Natural killer cell treated with Interleukin-12 subunit alpha and Interleukin-12 subunit beta and Interleukin-15 and Interleukin-18, amount 100 ng/mL, for 72 hours (primary cell): Measurements from ENCODE around the gene CNPY3. TPM values are rescaled to one million over a fixed set of nuclear protein-coding genes. Genes with fewer than 3 reads are reported as not detected.

ENCODE experiments used
- ATAC-seq, 2 donors: fragments of 150-1000 bp; cut with Tn5 transposase in 1 of 2; sonication (Bioruptor Pico), chemical (Tn5 transposase) in 1 of 2; 2 replicates each; pipeline ENCODE4 v1.10.0; 2021
- DNase-seq: peaks from one replicate; pipeline ENCODE4 v3.0.0; 2022; ENCODE audit warnings: low spot score
- H3K27ac Mint-ChIP-seq, 2 donors: 1 replicate in 1 of 2; 2 replicates in 1 of 2; pipeline ENCODE4 v1.8.0; 2022; ENCODE audit warnings: mixed read lengths in 2 of 2, mild to moderate bottlenecking in 1 of 2, moderate library complexity in 1 of 2
- H3K27me3 Mint-ChIP-seq, 2 donors: 1 replicate in 1 of 2; 2 replicates in 1 of 2; pipeline ENCODE4 v1.8.0; 2022; ENCODE audit warnings: mixed read lengths in 2 of 2
- H3K36me3 Mint-ChIP-seq: one replicate; pipeline ENCODE4 v1.8.0; 2022; ENCODE audit warnings: mixed read lengths
- H3K4me1 Mint-ChIP-seq, 2 donors: 1 replicate in 1 of 2; 2 replicates in 1 of 2; pipeline ENCODE4 v1.8.0; 2022; ENCODE audit warnings: low read depth in 2 of 2, mixed read lengths in 2 of 2, mild to moderate bottlenecking in 1 of 2
- H3K4me3 Mint-ChIP-seq: one replicate; pipeline ENCODE4 v1.8.0; 2022; ENCODE audit warnings: mixed read lengths
- H3K9me3 Mint-ChIP-seq: 2 replicates; pipeline ENCODE4 v1.8.0; 2022; ENCODE audit warnings: mixed read lengths
- total RNA-seq, 2 donors: library from RNA; stranded (reverse); gene quantifications; one replicate each; pipeline ENCODE4 v1.2.3, GENCODE V29; 2022

CNPY3 gene
- total RNA-seq, 2 donors from 2014 or later = 35.4 to 38.2 TPM

DNA sequence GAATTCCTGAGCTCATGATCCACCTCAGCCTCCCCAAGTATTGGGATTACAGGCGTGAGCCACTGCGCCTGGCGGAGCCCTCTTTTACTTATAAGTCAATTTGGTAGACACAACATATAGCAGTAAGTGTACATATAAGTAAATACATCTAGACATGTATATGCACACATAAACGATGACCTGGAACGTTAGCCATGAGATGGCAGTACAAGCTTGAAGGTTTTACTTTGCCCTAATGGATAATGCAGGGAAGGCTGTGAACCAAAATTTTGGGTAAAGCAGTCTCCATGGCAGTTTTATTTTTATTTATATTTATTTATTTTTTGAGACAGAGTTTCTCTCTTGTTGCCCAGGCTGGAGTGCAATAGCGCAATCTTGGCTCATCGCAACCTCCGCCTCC is 28.8 kb downstream of the CNPY3 start:
- Mint-ChIP-seq H3K4me3 (no peak overlapping the region), H3K36me3 (no peaks in the 10 kb centered on the region), H3K9me3 (no peaks in the 10 kb centered on the region), H3K4me1 (peaks cover 9 to 11% of the 10 kb centered on the region in 2 donors), H3K27me3 (peaks cover 7 to 8% of the 10 kb centered on the region in 2 donors), H3K27ac (no peak overlapping the region)
- DNase-seq = no peak
- ATAC-seq = no peak

DNA sequence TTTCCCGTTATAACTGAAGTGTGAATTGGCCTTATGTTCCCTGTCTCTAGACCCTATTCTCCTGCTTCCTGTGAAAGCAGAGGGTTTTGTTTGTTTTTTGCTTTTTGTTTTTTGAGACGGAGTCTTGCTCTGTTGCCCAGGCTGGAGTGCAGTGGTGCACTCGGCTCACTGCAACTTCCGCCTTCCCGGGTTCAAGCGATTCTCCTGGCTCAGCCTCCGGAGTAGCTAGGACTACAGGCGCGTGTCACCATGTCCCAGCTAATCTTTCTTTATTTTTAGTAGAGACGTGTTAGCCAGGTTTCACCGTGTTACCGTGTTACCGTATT is 30.6 kb downstream of the CNPY3 start:
- H3K36me3 Mint-ChIP-seq = no peaks in the 10 kb centered on the region
- H3K27ac Mint-ChIP-seq = no peak overlapping the region
- peak overlapping the region; percentile 77 for H3K4me3 Mint-ChIP-seq
- H3K4me1 Mint-ChIP-seq = peaks cover 9 to 11% of the 10 kb centered on the region in 2 donors
- DNase-seq (no peak), ATAC-seq (no peak)
- peaks cover 7 to 8% of the 10 kb centered on the region in 2 donors for H3K27me3 Mint-ChIP-seq
- H3K9me3 Mint-ChIP-seq = no peaks in the 10 kb centered on the region

DNA sequence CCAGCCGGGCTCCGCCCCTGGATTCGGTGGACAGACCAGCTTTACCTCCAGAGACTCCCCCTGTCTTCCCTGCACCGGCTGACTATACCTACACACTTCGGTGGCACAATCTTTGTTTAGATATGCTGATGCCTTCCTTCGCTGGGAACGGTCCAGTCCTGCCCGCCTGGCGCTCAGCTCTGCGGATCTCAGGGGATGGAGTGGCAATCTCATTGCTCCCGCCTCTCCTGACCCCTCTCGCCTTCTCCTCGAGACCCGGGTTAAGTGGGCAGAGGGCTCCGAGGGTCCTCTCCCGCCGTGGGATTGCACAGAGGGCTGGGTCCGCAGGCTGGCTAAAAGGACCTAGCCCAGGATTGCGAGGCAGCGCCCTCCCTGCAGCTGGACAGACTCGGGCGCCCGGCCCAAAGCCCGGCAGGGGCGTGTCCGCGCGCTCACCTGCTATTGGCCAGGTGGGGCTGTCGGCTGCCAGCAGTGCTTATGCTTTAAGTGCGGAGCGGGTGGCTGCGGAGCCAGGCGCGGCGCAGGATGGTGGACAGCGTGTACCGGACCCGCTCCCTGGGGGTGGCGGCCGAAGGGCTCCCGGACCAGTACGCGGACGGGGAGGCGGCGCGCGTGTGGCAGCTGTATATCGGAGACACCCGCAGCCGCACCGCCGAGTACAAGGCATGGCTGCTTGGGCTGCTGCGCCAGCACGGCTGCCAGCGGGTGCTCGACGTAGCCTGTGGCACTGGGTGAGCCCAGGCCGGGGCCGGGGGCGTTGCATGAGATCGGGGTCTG is 31.2 kb downstream of the CNPY3 start, which contains the start of gene GNMT:
Gene GNMT, plus strand, starts transcription at position 512 of the 777 bp plus-strand sequence. Its CDS starts 14 bp downstream, at position 526.
- DNase-seq = no peak
- Mint-ChIP-seq H3K4me3 (peak within 1 kb of the TSS; percentile 77), H3K36me3 (no peaks in the 10 kb centered on the region), H3K4me1 (peaks cover 9 to 11% of the 10 kb centered on the region in 2 donors), H3K27ac (no peak within 1 kb of the TSS), H3K9me3 (no peaks in the 10 kb centered on the region), H3K27me3 (peaks cover 7 to 8% of the 10 kb centered on the region in 2 donors)
- ATAC-seq = peak; percentile 65 to 76

DNA sequence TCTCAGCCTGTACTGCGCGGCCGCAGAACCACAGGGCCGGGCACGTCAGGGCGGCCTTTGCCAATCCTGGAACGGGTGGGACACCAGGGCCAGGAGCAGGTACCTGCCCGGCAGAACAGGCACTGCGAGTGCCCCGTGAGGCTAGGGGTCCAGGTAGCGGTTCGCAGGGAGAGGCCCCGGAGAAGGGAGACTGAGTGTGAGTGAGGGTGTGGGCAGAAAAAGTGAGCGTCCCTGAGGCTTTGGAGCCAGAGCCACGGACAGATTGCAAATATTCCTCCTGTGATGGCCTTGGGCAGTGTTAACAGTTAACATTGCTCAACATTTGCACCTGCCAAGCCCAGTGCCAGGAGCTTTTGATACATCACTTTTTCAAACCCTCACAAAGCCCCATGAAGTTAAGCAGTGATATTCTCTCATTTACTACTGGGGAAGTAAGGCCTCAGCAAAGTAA is 31.8 kb downstream of the CNPY3 start:
- no peak for DNase-seq
- H3K27ac Mint-ChIP-seq = no peak overlapping the region
- no peaks in the 10 kb centered on the region for H3K36me3 Mint-ChIP-seq
- no peaks in the 10 kb centered on the region for H3K9me3 Mint-ChIP-seq
- H3K4me3 Mint-ChIP-seq = peak overlapping the region; percentile 77
- H3K27me3 Mint-ChIP-seq = peaks cover 7 to 8% of the 10 kb centered on the region in 2 donors
- peak in 1 of 2 donors; percentile 41 for ATAC-seq
- H3K4me1 Mint-ChIP-seq = peaks cover 9 to 11% of the 10 kb centered on the region in 2 donors

DNA sequence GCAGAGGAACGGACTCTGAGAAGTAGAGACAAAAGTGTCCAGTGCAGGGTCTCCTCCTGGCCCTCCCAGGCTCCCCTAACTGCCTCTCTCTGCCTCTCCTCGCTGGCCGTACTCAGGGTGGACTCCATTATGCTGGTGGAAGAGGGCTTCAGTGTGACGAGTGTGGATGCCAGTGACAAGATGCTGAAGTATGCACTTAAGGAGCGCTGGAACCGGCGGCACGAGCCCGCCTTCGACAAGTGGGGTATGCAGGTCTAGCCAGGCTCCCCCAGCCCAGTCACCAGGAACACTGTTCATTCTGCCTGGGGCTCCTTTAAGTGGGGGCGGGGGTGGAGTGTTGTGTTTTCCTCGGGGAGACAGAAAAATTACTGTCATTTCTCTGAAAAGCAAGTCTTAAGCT is 32.8 kb downstream of the CNPY3 start:
- H3K27me3 Mint-ChIP-seq = peaks cover 7 to 8% of the 10 kb centered on the region in 2 donors
- ATAC-seq (no peak), DNase-seq (no peak)
- H3K9me3 Mint-ChIP-seq = no peaks in the 10 kb centered on the region
- H3K4me3 Mint-ChIP-seq = peak overlapping the region; percentile 30
- H3K4me1 Mint-ChIP-seq = peaks cover 9 to 11% of the 10 kb centered on the region in 2 donors
- no peaks in the 10 kb centered on the region for H3K36me3 Mint-ChIP-seq
- H3K27ac Mint-ChIP-seq = no peak overlapping the region

DNA sequence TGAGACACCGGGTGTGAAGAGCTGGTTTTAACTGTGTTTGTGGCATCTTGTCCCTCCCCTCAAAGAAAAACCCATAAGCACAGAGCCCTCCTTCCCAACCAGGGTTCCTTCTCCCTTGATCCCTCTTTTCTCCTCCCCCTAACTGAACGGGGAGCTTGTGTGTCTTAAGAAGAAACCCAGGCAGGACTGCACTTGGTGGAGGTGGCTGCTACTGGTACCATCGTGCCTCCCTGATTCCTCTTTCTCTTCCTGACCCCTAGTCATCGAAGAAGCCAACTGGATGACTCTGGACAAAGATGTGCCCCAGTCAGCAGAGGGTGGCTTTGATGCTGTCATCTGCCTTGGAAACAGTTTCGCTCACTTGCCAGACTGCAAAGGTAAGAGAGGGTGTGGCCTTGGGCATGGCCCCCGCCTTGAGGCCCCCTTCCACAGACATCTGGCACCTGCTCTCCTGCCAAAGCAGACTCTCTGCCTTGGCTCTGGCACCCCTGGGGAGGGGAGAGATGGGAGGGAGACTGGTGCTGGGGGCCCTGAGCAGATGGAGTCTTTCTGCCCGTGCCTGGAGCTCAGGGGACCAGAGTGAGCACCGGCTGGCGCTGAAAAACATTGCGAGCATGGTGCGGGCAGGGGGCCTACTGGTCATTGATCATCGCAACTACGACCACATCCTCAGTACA is 33.4 kb downstream of the CNPY3 start:
- DNase-seq = no peak
- Mint-ChIP-seq H3K9me3 (no peaks in the 10 kb centered on the region), H3K4me3 (no peak overlapping the region), H3K27me3 (peaks cover 7 to 8% of the 10 kb centered on the region in 2 donors), H3K27ac (no peak overlapping the region), H3K36me3 (no peaks in the 10 kb centered on the region), H3K4me1 (peaks cover 9 to 11% of the 10 kb centered on the region in 2 donors)
- ATAC-seq = no peak

DNA sequence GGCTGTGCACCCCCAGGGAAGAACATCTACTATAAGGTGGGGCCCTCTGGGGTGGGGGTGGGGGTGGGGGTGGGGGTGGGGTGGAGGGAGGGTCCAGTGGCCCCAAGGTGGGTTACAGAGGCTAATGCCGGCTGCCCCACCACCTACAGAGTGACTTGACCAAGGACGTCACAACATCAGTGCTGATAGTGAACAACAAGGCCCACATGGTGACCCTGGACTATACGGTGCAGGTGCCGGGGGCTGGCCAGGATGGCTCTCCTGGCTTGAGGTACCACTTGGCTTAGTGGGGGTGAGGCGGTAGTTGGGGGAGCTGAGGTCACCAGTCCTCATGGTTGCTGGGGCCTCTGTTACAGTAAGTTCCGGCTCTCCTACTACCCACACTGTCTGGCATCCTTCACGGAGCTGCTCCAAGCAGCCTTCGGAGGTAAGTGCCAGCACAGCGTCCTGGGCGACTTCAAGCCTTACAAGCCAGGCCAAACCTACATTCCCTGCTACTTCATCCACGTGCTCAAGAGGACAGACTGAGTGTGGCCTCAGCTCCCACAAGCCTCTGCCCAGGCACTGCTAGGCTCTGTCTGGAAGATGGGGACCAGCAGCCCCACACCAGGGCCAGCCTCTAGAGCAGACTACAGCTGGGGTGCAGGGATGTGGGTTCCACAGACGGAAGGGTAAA is 34.0 kb downstream of the CNPY3 start:
- H3K9me3 Mint-ChIP-seq = no peaks in the 10 kb centered on the region
- no peaks in the 10 kb centered on the region for H3K36me3 Mint-ChIP-seq
- H3K27ac Mint-ChIP-seq = no peak overlapping the region

DNA sequence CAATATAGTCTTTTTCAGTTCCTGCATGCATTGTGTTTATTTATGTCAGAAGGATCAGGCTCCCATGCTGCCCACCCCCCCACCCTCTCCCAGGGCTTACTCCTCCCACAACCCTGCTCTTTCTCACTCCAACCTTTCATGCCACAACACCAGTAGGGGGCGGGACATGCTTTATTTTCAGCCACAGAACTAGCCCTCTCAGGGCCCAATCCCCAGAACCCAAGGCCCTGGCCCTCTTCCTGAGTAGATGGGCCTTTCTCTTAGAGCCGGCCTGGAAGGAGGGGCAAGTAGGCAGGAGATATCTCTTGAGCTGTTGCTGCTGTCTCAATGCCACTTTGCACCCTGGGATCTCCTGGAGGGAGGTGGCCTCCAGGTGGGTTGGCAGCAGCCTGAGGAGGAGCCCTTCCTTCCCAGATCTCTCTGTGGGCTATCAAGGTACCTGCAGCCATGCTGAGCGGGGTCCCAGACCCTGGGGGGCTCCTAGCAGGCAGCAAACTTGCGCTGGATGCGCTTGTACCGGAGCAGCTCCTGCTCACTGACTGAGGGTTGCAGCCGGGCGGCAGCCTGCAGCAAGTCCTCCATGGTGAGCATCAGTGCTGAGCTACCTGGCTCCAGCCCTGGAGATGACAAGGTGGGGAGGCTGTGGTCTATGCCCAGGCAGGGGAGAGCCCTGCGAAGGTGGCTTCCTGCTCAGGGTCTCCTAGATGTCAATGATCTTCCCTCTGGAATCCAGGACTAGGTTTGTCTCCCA is 34.8 kb downstream of the CNPY3 start:
- Mint-ChIP-seq H3K4me1 (peaks cover 9 to 11% of the 10 kb centered on the region in 2 donors), H3K27ac (no peak overlapping the region), H3K4me3 (no peak overlapping the region), H3K9me3 (no peaks in the 10 kb centered on the region), H3K36me3 (no peaks in the 10 kb centered on the region), H3K27me3 (peaks cover 7 to 8% of the 10 kb centered on the region in 2 donors)
- ATAC-seq = no peak
- DNase-seq = no peak

More for the DNA sequence above, 34.0 kb downstream of the CNPY3 start:
- peaks cover 9 to 11% of the 10 kb centered on the region in 2 donors for H3K4me1 Mint-ChIP-seq
- no peak for DNase-seq
- no peak overlapping the region for H3K4me3 Mint-ChIP-seq
- no peak for ATAC-seq
- H3K27me3 Mint-ChIP-seq = peaks cover 7 to 8% of the 10 kb centered on the region in 2 donors

DNA sequence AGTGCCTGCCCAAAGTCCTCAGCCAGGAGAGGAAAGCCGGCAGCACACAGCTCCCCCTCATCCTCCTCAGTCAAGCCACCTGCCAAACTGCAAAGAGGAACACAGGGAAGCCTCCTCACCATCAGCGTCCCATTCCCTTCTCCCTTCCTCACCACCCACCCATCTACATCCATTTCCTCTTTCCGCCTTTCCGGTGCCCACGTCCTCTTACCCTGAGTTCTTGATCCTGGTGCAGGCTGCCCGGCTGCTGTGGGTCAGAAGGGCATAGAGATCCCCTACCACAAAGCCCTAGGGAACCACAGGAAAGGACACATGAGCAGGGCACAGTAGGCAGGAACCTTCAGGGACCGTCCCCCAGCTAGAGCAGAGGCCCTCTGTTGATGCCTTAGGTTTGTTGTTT is 37.3 kb downstream of the CNPY3 start:
- peaks cover 0 to 3% of the 10 kb centered on the region in 2 donors for H3K27me3 Mint-ChIP-seq
- H3K36me3 Mint-ChIP-seq = no peaks in the 10 kb centered on the region
- no peaks in the 10 kb centered on the region for H3K9me3 Mint-ChIP-seq
- peaks cover 3 to 5% of the 10 kb centered on the region in 2 donors for H3K4me1 Mint-ChIP-seq
- no peak overlapping the region for H3K27ac Mint-ChIP-seq
- H3K4me3 Mint-ChIP-seq = no peak overlapping the region
- no peak for DNase-seq
- ATAC-seq = no peak

DNA sequence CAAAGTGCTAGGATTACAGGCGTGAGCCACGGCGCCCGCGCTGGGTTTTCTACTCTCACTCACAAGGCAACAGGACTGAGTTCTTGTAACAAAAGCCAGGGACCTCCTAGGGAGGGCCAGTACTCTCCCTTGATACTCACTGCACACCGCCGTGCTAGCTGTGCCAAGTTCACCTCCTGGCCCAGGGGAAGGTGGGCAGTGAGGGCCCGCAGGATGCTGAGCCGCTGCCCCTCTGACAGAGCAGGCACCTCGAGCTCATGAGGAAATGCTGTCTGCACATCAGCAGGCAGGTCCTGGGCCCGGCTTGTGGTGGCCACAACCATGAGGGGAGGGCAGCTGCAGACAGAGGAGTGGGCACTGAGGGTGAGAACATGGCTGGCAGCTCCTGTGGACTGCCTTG is 37.9 kb downstream of the CNPY3 start:
- DNase-seq = no peak
- H3K4me3 Mint-ChIP-seq = no peak overlapping the region
- no peaks in the 10 kb centered on the region for H3K27me3 Mint-ChIP-seq
- ATAC-seq = no peak
- no peaks in the 10 kb centered on the region for H3K9me3 Mint-ChIP-seq
- H3K27ac Mint-ChIP-seq = no peak overlapping the region
- no peaks in the 10 kb centered on the region for H3K36me3 Mint-ChIP-seq
- H3K4me1 Mint-ChIP-seq = peaks cover 3 to 7% of the 10 kb centered on the region in 2 donors

DNA sequence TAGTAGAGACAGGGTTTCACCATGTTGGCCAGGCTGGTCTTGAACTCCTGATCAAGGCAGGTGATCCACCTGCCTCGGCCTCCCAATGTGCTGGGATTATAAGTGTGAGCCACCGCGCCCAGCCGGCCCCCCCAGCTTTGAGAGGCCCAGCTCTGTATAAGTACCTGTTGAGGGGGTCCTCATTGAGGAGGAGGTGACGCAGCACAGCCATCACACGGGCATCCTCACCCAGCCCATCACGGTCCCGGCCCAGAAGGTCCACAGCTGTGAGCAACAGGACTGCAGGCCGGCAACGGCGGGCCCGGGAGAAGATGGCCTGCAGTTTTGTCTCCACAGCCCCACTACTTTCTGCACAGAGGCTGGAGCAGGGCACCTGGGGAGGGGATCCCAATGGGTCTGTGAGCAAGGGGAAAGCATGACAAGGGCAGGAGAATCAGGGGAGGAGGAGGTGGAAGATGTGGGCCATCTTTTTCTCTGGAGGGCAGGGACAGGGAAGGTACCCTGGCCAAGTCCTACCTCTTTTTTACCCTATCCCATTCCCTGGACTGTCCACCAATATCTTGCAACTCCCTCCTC is 38.9 kb downstream of the CNPY3 start:
- Mint-ChIP-seq H3K4me1 (peaks cover 3 to 7% of the 10 kb centered on the region in 2 donors), H3K4me3 (no peak overlapping the region), H3K36me3 (no peaks in the 10 kb centered on the region), H3K27me3 (no peaks in the 10 kb centered on the region), H3K9me3 (no peaks in the 10 kb centered on the region), H3K27ac (no peak overlapping the region)
- DNase-seq (no peak), ATAC-seq (no peak)

DNA sequence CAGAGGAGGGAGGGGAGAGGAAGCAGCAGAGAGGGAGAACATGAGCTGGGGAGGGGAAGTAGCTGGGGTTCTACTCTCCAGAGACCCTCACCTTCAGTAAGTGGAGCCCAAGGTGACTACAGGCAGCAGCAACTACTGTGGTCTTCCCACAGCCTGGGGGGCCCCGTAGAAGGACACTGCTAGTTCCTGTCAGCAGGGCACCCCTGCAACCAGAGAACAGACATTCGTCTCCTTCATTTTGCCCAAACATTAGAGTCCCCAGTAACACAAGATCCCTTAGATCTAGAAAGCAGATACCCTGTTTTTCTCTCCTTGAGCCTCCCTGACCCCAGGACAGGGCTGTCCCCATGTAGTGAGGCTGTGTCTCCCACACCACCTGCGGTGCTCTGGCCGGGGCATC is 39.5 kb downstream of the CNPY3 start:
- Mint-ChIP-seq H3K36me3 (no peaks in the 10 kb centered on the region), H3K4me3 (no peak overlapping the region), H3K27me3 (no peaks in the 10 kb centered on the region), H3K27ac (no peak overlapping the region), H3K4me1 (peaks cover 3 to 7% of the 10 kb centered on the region in 2 donors), H3K9me3 (no peaks in the 10 kb centered on the region)
- no peak for ATAC-seq
- no peak for DNase-seq

DNA sequence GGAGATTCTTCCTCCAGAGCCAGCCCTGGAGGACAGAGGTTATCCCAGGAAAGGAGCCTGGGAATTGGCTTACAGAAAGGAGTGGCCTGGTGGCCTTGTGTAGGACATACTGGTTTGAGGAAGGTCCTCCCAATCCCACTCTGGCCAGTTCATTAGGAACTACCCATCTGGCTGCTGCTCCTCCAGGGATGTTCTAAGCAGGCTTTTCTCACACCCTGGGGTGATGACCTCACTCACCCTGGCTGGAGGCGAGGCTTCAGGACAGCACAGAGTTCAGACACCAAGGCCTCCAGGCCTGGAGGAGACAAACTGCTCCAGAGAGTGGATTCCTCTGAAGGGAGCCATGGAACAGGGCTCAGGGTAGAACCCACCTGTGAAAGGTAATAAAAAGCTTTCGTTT is 40.2 kb downstream of the CNPY3 start:
- Mint-ChIP-seq H3K36me3 (no peaks in the 10 kb centered on the region), H3K4me3 (no peak overlapping the region), H3K4me1 (peaks cover 3 to 7% of the 10 kb centered on the region in 2 donors), H3K9me3 (no peaks in the 10 kb centered on the region), H3K27ac (no peak overlapping the region), H3K27me3 (no peaks in the 10 kb centered on the region)
- ATAC-seq = no peak
- DNase-seq = no peak
